Fibroblast of the aortic adventitia (primary cell): ENCODE data around the gene TEAD1. TPM values are rescaled to one million over a fixed set of nuclear protein-coding genes. Genes with fewer than 3 reads are reported as not detected.
A peak's percentile ranks its signal among the peaks of the same experiment; 100 is the strongest.

Experiments used
- DNase-seq: peaks from one replicate; pipeline ENCODE4 v3.0.0-alpha.2; 2010; ENCODE audit warnings: low read depth
- H3K4me3 ChIP-seq: 2 replicates; pipeline ENCODE4 v1.5.1; 2011; ENCODE audit warnings: low read depth, mild to moderate bottlenecking, control low read depth, low read length, moderate library complexity
- CTCF ChIP-seq: IDR thresholded peaks from 2 replicates; pipeline ENCODE4 v1.5.1; 2011; ENCODE audit warnings: mild to moderate bottlenecking, low read length, control low read depth, inconsistent platforms; ENCODE audit not compliant: insufficient read depth
- total RNA-seq: library from RNA; depleted of rRNA; stranded (reverse); fragments of >200 nt; gene quantifications from 2 replicates; pipeline ENCODE4 v1.2.3, GENCODE V29; 2012; ENCODE audit warnings: low replicate concordance

TEAD1 gene
- total RNA-seq, 1 donor, result 117 TPM

GRCh38 chr11:12840871-12841660, 166.8 kb downstream of the TEAD1 start:
- DNase-seq, result peak; percentile 35
- no peak for TF ChIP-seq CTCF
- no peak overlapping the region for H3K4me3 ChIP-seq

- TF ChIP-seq CTCF, result no peak
- DNase-seq, result peak; percentile 71
- peak overlapping the region; percentile 34 for H3K4me3 ChIP-seq
Observed at GRCh38 chr11:12841946-12842630, 167.9 kb downstream of the TEAD1 start.

- peak; percentile 98 for DNase-seq
- no peak overlapping the region for H3K4me3 ChIP-seq
- no peak for TF ChIP-seq CTCF
Observed at GRCh38 chr11:12842933-12843636, 168.9 kb downstream of the TEAD1 start.

GRCh38 chr11:12845163-12845562, 170.9 kb downstream of the TEAD1 start:
- H3K4me3 ChIP-seq, result no peak overlapping the region
- no peak for DNase-seq
- TF ChIP-seq CTCF, result no peak

GRCh38 chr11:12845739-12846358, 171.6 kb downstream of the TEAD1 start:
- TF ChIP-seq CTCF, result no peak
- H3K4me3 ChIP-seq, result no peak overlapping the region
- peak; percentile 46 for DNase-seq

GRCh38 chr11:12846786-12847615, 172.8 kb downstream of the TEAD1 start:
- no peak overlapping the region for H3K4me3 ChIP-seq
- no peak for TF ChIP-seq CTCF
- DNase-seq, result no peak
